ENCODE data around the gene MYO15B. TPM values are rescaled to one million over a fixed set of nuclear protein-coding genes. Genes with fewer than 3 reads are reported as not detected.
A peak's percentile ranks its signal among the peaks of the same experiment; 100 is the strongest.

MYO15B gene
- total RNA-seq, 4 donors from 2014 or later = 64.9 to 209 (median 120) TPM

- Histone ChIP-seq H3K4me3 (replicated peaks in 1 of 3) (no peak overlapping the region), H3K27ac (no peak overlapping the region), H3K27me3 (no peaks in the 10 kb centered on the region), H3K36me3 (peaks cover 15 to 17% of the 10 kb centered on the region in 2 donors), H3K9me3 (no peaks in the 10 kb centered on the region), H3K4me1 (peaks cover 1 to 4% of the 10 kb centered on the region in 2 donors)
- TF ChIP-seq CTCF (IDR thresholded peaks at IDR 0.05) (no peak), POLR2A (IDR thresholded peaks at IDR 0.05) (no peak)
- DNase-seq = no peak
- WGBS, 2 donors = 96 to 97% methylated on average over 6 to 7 of the region's 7 CpGs
- intact Hi-C loops (cut with DNase I) = no loop called here
These were observed 63.3 kb downstream of the MYO15B start for GRCh38 chr17:75650874-75651273.

- 88 to 98% methylated on average over 4 to 5 of the region's 5 CpGs for WGBS, 2 donors
- intact Hi-C loops (cut with DNase I) = loop anchor here (2.0 kb wide), 1 partner anchor 20 kb away; the partner anchor contains the start of gene SMIM5
- DNase-seq = no peak
- TF ChIP-seq POLR2A (IDR thresholded peaks at IDR 0.05) (no peak), CTCF (IDR thresholded peaks at IDR 0.05) (no peak)
- H3K4me3 ChIP-seq (replicated peaks in 1 of 3) = no peak overlapping the region
- H3K4me1 ChIP-seq = no peaks in the 10 kb centered on the region
- no peak overlapping the region for H3K27ac ChIP-seq
- H3K9me3 ChIP-seq = no peaks in the 10 kb centered on the region
- H3K36me3 ChIP-seq = peaks cover 15 to 20% of the 10 kb centered on the region in 2 donors
- H3K27me3 ChIP-seq = no peaks in the 10 kb centered on the region
These were observed 64.7 kb downstream of the MYO15B start for GRCh38 chr17:75652341-75652740.

GRCh38 chr17:75652934-75653549 lies 65.4 kb downstream of the MYO15B start:
- DNase-seq = peak in 1 of 2 donors; percentile 34
- H3K27ac ChIP-seq = no peak overlapping the region

DNA sequence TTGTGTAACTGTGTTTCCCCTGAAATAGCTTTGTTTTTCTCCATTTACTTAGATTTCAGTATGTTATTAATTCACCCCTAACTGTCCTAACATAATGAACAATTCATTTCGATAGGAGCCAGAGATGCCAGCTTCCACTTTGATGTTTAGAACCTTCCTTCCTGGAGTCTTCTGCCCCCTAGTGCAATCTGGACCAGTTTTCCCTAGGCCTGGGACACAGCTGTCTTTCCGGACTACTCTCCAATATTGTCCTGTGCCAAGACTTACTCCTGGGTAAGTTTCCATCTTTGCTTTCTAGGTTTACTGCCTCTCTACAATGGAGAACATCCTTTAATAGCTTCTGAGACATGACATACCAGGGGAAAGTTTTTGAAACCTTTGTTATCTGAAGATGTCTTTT lies 66.6 kb downstream of the MYO15B start:
- Histone ChIP-seq H3K27ac (no peak overlapping the region), H3K27me3 (no peaks in the 10 kb centered on the region), H3K9me3 (no peaks in the 10 kb centered on the region), H3K36me3 (peaks cover 15 to 20% of the 10 kb centered on the region in 2 donors), H3K4me1 (no peaks in the 10 kb centered on the region), H3K4me3 (replicated peaks in 1 of 3) (no peak overlapping the region)
- WGBS, 2 donors = 68 to 74% methylated on average over 2 of the region's 2 CpGs
- intact Hi-C loops (cut with DNase I) = no loop called here
- DNase-seq = no peak
- peak in 1 of 6 experiments; percentile 13 for TF ChIP-seq CTCF (IDR thresholded peaks at IDR 0.05)
- no peak for TF ChIP-seq POLR2A (IDR thresholded peaks at IDR 0.05)

More at GRCh38 chr17:75652934-75653549, 65.4 kb downstream of the MYO15B start:
- no peak overlapping the region for H3K4me3 ChIP-seq (replicated peaks in 1 of 3)
- H3K27me3 ChIP-seq = no peaks in the 10 kb centered on the region
- WGBS, 2 donors = 67 to 70% methylated on average over 6 of the region's 6 CpGs
- intact Hi-C loops (cut with DNase I) = loop anchor here (2.0 kb wide), 1 partner anchor 20 kb away; the partner anchor contains the start of gene SMIM5
- peaks cover 15 to 20% of the 10 kb centered on the region in 2 donors for H3K36me3 ChIP-seq
- H3K4me1 ChIP-seq = no peaks in the 10 kb centered on the region
- peak in 5 of 6 experiments; percentile 44 to 73 (median 65) for TF ChIP-seq CTCF (IDR thresholded peaks at IDR 0.05)
- no peak for TF ChIP-seq POLR2A (IDR thresholded peaks at IDR 0.05)
- no peaks in the 10 kb centered on the region for H3K9me3 ChIP-seq

- TF ChIP-seq POLR2A (IDR thresholded peaks at IDR 0.05) = no peak
- TF ChIP-seq CTCF (IDR thresholded peaks at IDR 0.05) = no peak
- 82 to 89% methylated on average over 5 of the region's 5 CpGs for WGBS, 2 donors
These were observed 70.6 kb downstream of the MYO15B start for GRCh38 chr17:75658237-75658636.

More at GRCh38 chr17:75658237-75658636, 70.6 kb downstream of the MYO15B start:
- H3K27ac ChIP-seq = no peak overlapping the region
- intact Hi-C loops (cut with DNase I) = no loop called here
- H3K36me3 ChIP-seq = peaks cover 13 to 21% of the 10 kb centered on the region in 2 donors
- H3K4me1 ChIP-seq = no peaks in the 10 kb centered on the region
- H3K4me3 ChIP-seq (replicated peaks in 1 of 3) = no peak overlapping the region
- DNase-seq = no peak
- no peaks in the 10 kb centered on the region for H3K27me3 ChIP-seq
- H3K9me3 ChIP-seq = no peaks in the 10 kb centered on the region
